GM12878 (cell line): Measurements from ENCODE around the gene RAB3GAP1. TPM values are rescaled to one million over a fixed set of nuclear protein-coding genes. Genes with fewer than 3 reads are reported as not detected.

Source experiments
- ATAC-seq: fragments of 200-7000 bp; cut with Tn5 transposase; 3 replicates; pipeline ENCODE4 v1.9.1; 2020; ENCODE audit warnings: mild to moderate bottlenecking, moderate library complexity
- BruUV-seq: library from RNA; stranded (reverse); fragments of 400-500 nt; replicated peaks from 2 replicates; lab custom pipeline; 2021; lab: Mats Ljungman, UMichigan
- CTCF ChIA-PET: fragments of 300-600 bp; sonication (Branson Sonifier 250); formaldehyde crosslinking; extraction: SDS; loops from one replicate; lab custom pipeline; 2021; ENCODE audit warnings: inconsistent platforms; lab: Yijun Ruan, JAX
- POLR2A ChIA-PET: fragments of 350-600 bp; formaldehyde crosslinking; extraction: SDS; loops from one replicate; lab custom pipeline; 2021; ENCODE audit warnings: inconsistent platforms; lab: Charles Lee
- RAD21 ChIA-PET: fragments of 300-600 bp; sonication (Branson Sonifier 250); formaldehyde crosslinking; loops from one replicate; lab custom pipeline; 2023; ENCODE audit warnings: antibody characterized with exemption; ENCODE audit not compliant: unreplicated experiment; lab: Charles Lee
- SMC1A ChIA-PET: fragments of 300-600 bp; sonication (Branson Sonifier 250); formaldehyde crosslinking; loops from one replicate; lab custom pipeline; 2023; ENCODE audit not compliant: unreplicated experiment, uncharacterized antibody; lab: Charles Lee
- DNase-seq: peaks from one replicate; pipeline ENCODE4 v3.0.0-alpha.2; 2011; ENCODE audit warnings: low read depth, low spot score
- FAIRE-seq: peaks from 3 replicates; lab custom pipeline; 2011; peaks lifted over from hg19 to GRCh38; lab: Jason Lieb, UNC
- H2AFZ ChIP-seq: 2 replicates; pipeline ENCODE4 v1.6.0; 2011; ENCODE audit warnings: low read depth, low read length, control low read depth; ENCODE audit not compliant: control insufficient read depth
- H3K27ac ChIP-seq: 2 replicates; pipeline ENCODE4 v1.5.1; 2011; ENCODE audit warnings: control low read depth; ENCODE audit not compliant: control insufficient read depth, insufficient read depth
- H3K27me3 ChIP-seq, 2 experiments: replicated peaks in 1 of 2; 2 replicates each; pipeline versions ENCODE4 v1.6.0 to v1.6.1; 2011; ENCODE audit warnings: low read length in 1 of 2; ENCODE audit not compliant: control insufficient read depth in 2 of 2, insufficient read depth in 2 of 2
- H3K36me3 ChIP-seq, 2 experiments: 2 replicates each; pipeline ENCODE4 v1.5.1; 2011; ENCODE audit warnings: low read length in 1 of 2; ENCODE audit not compliant: control insufficient read depth in 2 of 2, insufficient read depth in 2 of 2
- H3K4me1 ChIP-seq: 2 replicates; pipeline ENCODE4 v1.6.1; 2011; ENCODE audit warnings: mild to moderate bottlenecking, low read length, moderate library complexity, mixed read lengths; ENCODE audit not compliant: control insufficient read depth, insufficient read depth
- H3K4me2 ChIP-seq: 2 replicates; pipeline ENCODE4 v1.6.0; 2011; ENCODE audit warnings: control low read depth; ENCODE audit not compliant: control insufficient read depth, insufficient read depth
- H3K4me3 ChIP-seq: fragments of 200-600 bp; sonication (generic); 2 replicates; pipeline ENCODE4 v1.5.1; 2016
- H3K79me2 ChIP-seq: 2 replicates; pipeline ENCODE4 v1.6.0; 2011; ENCODE audit warnings: low read length; ENCODE audit not compliant: control insufficient read depth, insufficient read depth
- H3K9ac ChIP-seq: 2 replicates; pipeline ENCODE4 v1.8.0; 2011; ENCODE audit warnings: low read length, control low read depth, mixed read lengths; ENCODE audit not compliant: control insufficient read depth, insufficient read depth
- H3K9me3 ChIP-seq: replicated peaks from 3 replicates; pipeline ENCODE4 v1.5.1; 2011; ENCODE audit warnings: mild to moderate bottlenecking, low read length; ENCODE audit not compliant: control insufficient read depth, insufficient read depth
- H4K20me1 ChIP-seq: 2 replicates; pipeline ENCODE4 v1.6.0; 2011; ENCODE audit not compliant: control insufficient read depth, insufficient read depth
- E4F1 ChIP-seq: fragments of 450-650 bp; IDR thresholded peaks from 2 replicates; pipeline ENCODE4 v1.6.1; 2018; ENCODE audit warnings: borderline replicate concordance, mild to moderate bottlenecking; ENCODE audit not compliant: partially characterized antibody
- LARP7 ChIP-seq: fragments of 450-650 bp; IDR thresholded peaks from 2 replicates; pipeline ENCODE4 v1.6.1; 2017; ENCODE audit warnings: mild to moderate bottlenecking
- NR2C2 ChIP-seq: IDR thresholded peaks from 2 replicates; pipeline ENCODE4 v1.6.1; 2011; ENCODE audit warnings: borderline replicate concordance, low read depth; ENCODE audit not compliant: control insufficient read depth, insufficient read length
- PML ChIP-seq: IDR thresholded peaks from 2 replicates; pipeline ENCODE4 v1.6.1; 2012; ENCODE audit warnings: low read length, inconsistent platforms
- RUNX3 ChIP-seq: IDR thresholded peaks from 2 replicates; pipeline ENCODE4 v1.6.1; 2012; ENCODE audit warnings: low read length, inconsistent platforms
- SUPT20H ChIP-seq: IDR thresholded peaks from 2 replicates; pipeline ENCODE4 v1.6.1; 2011; ENCODE audit warnings: low read depth, mild to moderate bottlenecking, low read length, moderate library complexity, borderline replicate concordance; ENCODE audit not compliant: control insufficient read depth
- WGBS: methylation state at CpG from one replicate; pipeline ENCODE4 v1.1.6; 2016; ENCODE audit warnings: low lambda C conversion rate; ENCODE audit not compliant: insufficient replicate concordance, insufficient coverage; ENCODE audit errors: missing lambda C conversion rate; 5-methylcytosine and 5-hydroxymethylcytosine counted together
- in situ Hi-C: fragments of 300-500 bp; cut with MboI; formaldehyde crosslinking; loops from 9 replicates; pipeline ENCODE4 v1.14.3; 2018; ENCODE audit warnings: mixed read lengths
- intact Hi-C: fragments of 100-400 bp; cut with micrococcal nuclease; formaldehyde crosslinking; loops from one replicate; pipeline ENCODE4 v1.14.2; 2022; ENCODE audit not compliant: unreplicated experiment
- polyA plus RNA-seq, 11 experiments: library from polyadenylated mRNA; depleted of rRNA in 4 of 11; unstranded in 6 of 11; stranded (reverse) in 5 of 11; fragments of >200 nt; fragmentation: Nextera tagmentation in 4 of 11; fragmentation: Illumina TruSeq in 1 of 11; extraction: Ambion mirVana in 4 of 11; extraction: Trizol in 1 of 11; gene quantifications; 1 replicate in 1 of 11; 2 replicates in 10 of 11; pipeline versions ENCODE4 v1.2.1 to v1.2.3, GENCODE V29; 2011 to 2016; ENCODE audit warnings: inconsistent platforms in 2 of 11, missing spikeins in 2 of 11, low read depth in 1 of 11
- total RNA-seq, 4 experiments: library from RNA; depleted of rRNA in 3 of 4; stranded (reverse); fragments of >200 nt in 3 of 4; fragmentation: Illumina TruSeq in 1 of 4; extraction: Trizol in 1 of 4; gene quantifications; 2 replicates each; pipeline versions ENCODE4 v1.2.1 to v1.2.3, GENCODE V29; 2013 to 2021

The RAB3GAP1 gene
- total and polyA plus RNA-seq, 10 of the 15 experiments (the other 5 are each of a cell fraction or from before 2014, with no cell fraction given) = 13.7 to 36.9 (median 21.0) TPM

- TF ChIP-seq E4F1 (no peak), LARP7 (no peak), NR2C2 (no peak)
- intact Hi-C loops = no loop called here
- Histone ChIP-seq H2AFZ (no peak overlapping the region), H3K36me3 (peaks cover 3 to 15% of the 10 kb centered on the region in 2 experiments), H3K79me2 (no peaks in the 10 kb centered on the region), H3K27ac (no peak overlapping the region), H3K9me3 (no peaks in the 10 kb centered on the region), H3K9ac (no peak overlapping the region), H3K27me3 (no peaks in the 10 kb centered on the region), H3K4me1 (peaks cover 6% of the 10 kb centered on the region), H3K4me2 (no peak overlapping the region), H4K20me1 (no peaks in the 10 kb centered on the region), H3K4me3 (no peak overlapping the region)
- no peak for DNase-seq
- 18% methylated on average over 4 of the region's 4 CpGs for WGBS
- ChIA-PET POLR2A (no interaction called here), RAD21 (no interaction called here), CTCF (interaction anchor here (1.1 kb wide), 1 partner anchor 174 kb away, joined by 3 read pairs; no protein-coding TSS in a partner anchor), SMC1A (interaction anchor here (1.2 kb wide), 1 partner anchor 547 kb away, joined by 3 read pairs; no protein-coding TSS in a partner anchor)
- ATAC-seq = no peak
- no TSS peak for BruUV-seq
- FAIRE-seq = no peak
- in situ Hi-C loops = no loop called here
These were observed 110.7 kb downstream of the RAB3GAP1 start for GRCh38 chr2:135162786-135163185.

GRCh38 chr2:135163306-135163705, 111.2 kb downstream of the RAB3GAP1 start:
- FAIRE-seq (no peak), DNase-seq (no peak), ATAC-seq (no peak)
- in situ Hi-C loops = no loop called here
- 60% methylated on average over 2 of the region's 2 CpGs for WGBS
- Histone ChIP-seq H3K36me3 (peaks cover 3 to 18% of the 10 kb centered on the region in 2 experiments), H3K9ac (no peak overlapping the region), H3K4me3 (no peak overlapping the region), H3K9me3 (no peaks in the 10 kb centered on the region), H3K27me3 (no peaks in the 10 kb centered on the region), H4K20me1 (no peaks in the 10 kb centered on the region), H3K27ac (no peak overlapping the region), H2AFZ (no peak overlapping the region), H3K79me2 (no peaks in the 10 kb centered on the region), H3K4me2 (no peak overlapping the region), H3K4me1 (peaks cover 6% of the 10 kb centered on the region)
- ChIA-PET CTCF (interaction anchor here (0.9 to 1.1 kb wide), 2 partner anchors 159 to 175 kb away, joined by 3 to 4 read pairs; no protein-coding TSS in a partner anchor), SMC1A (interaction anchor here (1.2 to 1.3 kb wide), 2 partner anchors 37 to 547 kb away, joined by 3 read pairs; no protein-coding TSS in a partner anchor), POLR2A (interaction anchor here (0.6 kb wide), 1 partner anchor 53 kb away, joined by 3 read pairs; no protein-coding TSS in a partner anchor), RAD21 (no interaction called here)
- no TSS peak for BruUV-seq
- 0 out of 2 replicates have a peak, but pooled peaks have one; percentile 12 for TF ChIP-seq RUNX3
- TF ChIP-seq PML = no peak
- TF ChIP-seq SUPT20H = no peak
- intact Hi-C loops = no loop called here
